Sciatic nerve (tissue), 1 donor: ENCODE measurements around the gene DNAJB14. TPM values are rescaled to one million over a fixed set of nuclear protein-coding genes. Genes with fewer than 3 reads are reported as not detected.

ENCODE experiments used
- total RNA-seq: library from RNA; stranded (reverse); fragmentation: NEBNext Ultra II Directional; extraction: Animal tissue kit (Norgen Biotek cat#: 25700); gene quantifications from one replicate; pipeline ENCODE4 v1.2.1, GENCODE V29; 2021
- donor health status: DM: no; HTN: no; CAD: no.

The DNAJB14 gene
- total RNA-seq, 1 donor from 2014 or later: 52.9 TPM

Other genes with a start within 250 kb of the DNAJB14 start
- gene DAPP1, start 129.8 kb downstream of the DNAJB14 start, total RNA-seq: 3.5 TPM
- gene LAMTOR3, start 52.2 kb downstream of the DNAJB14 start, total RNA-seq: 34.1 TPM
- 83.2 TPM for gene H2AZ1, start 3.7 kb upstream of the DNAJB14 start, total RNA-seq
- 11.5 TPM for gene DDIT4L, start 243.8 kb upstream of the DNAJB14 start, total RNA-seq